Brain microvascular endothelial cell (primary cell): ENCODE results near the gene PRMT1.
A peak's percentile ranks its signal among the peaks of the same experiment; 100 is the strongest.
"Not testable (repeated sequence)": the region's sequence is repeated elsewhere in the genome, so short reads cannot be mapped to it uniquely, and the experiment has no call there.

Source experiments
- DNase-seq: peaks from one replicate; pipeline ENCODE4 v3.0.0-alpha.2; 2020
- H3K27ac ChIP-seq: fragments of 250-450 bp; sonication (Bioruptor Pico); 2 replicates; pipeline ENCODE4 v1.5.1; 2020; ENCODE audit warnings: mild to moderate bottlenecking, moderate library complexity
- H3K27me3 ChIP-seq: fragments of 250-450 bp; sonication (Bioruptor Pico); replicated peaks from 2 replicates; pipeline ENCODE4 v1.5.1; 2020; ENCODE audit warnings: mild to moderate bottlenecking
- H3K36me3 ChIP-seq: fragments of 250-450 bp; sonication (Bioruptor Pico); replicated peaks from 2 replicates; pipeline ENCODE4 v1.5.1; 2020; ENCODE audit warnings: mild to moderate bottlenecking
- H3K4me3 ChIP-seq: 2 replicates; pipeline ENCODE4 v1.5.1; 2011; ENCODE audit warnings: low read depth, mild to moderate bottlenecking, control low read depth, low read length, moderate library complexity
- CTCF ChIP-seq: IDR thresholded peaks from 2 replicates; pipeline ENCODE4 v1.5.1; 2011; ENCODE audit warnings: low read depth, mild to moderate bottlenecking, moderate library complexity, low read length, control low read depth, inconsistent platforms; ENCODE audit errors: missing control alignments
- in situ Hi-C: cut with HindIII; loops from 2 replicates; pipeline ENCODE4 v1.10.0; 2017; ENCODE audit warnings: low sequenced_read_pairs, low pct_ligation_motif_present

PRMT1 gene

GRCh38 chr19:49713236-49713845 is 36.3 kb downstream of the PRMT1 start:
- no peaks in the 10 kb centered on the region for H3K36me3 ChIP-seq
- in situ Hi-C loops, result no loop called here
- H3K27me3 ChIP-seq, result no peaks in the 10 kb centered on the region
- H3K4me3 ChIP-seq, result no peak overlapping the region
- no peak overlapping the region for H3K27ac ChIP-seq
- DNase-seq, result no peak
- TF ChIP-seq CTCF, result no peak

GRCh38 chr19:49716154-49716553 is 39.1 kb downstream of the PRMT1 start:
- H3K36me3 ChIP-seq, result no peaks in the 10 kb centered on the region
- in situ Hi-C loops, result no loop called here
- H3K27me3 ChIP-seq, result no peaks in the 10 kb centered on the region
- H3K27ac ChIP-seq, result no peak overlapping the region
- no peak for TF ChIP-seq CTCF
- no peak overlapping the region for H3K4me3 ChIP-seq
- no peak for DNase-seq

- no peaks in the 10 kb centered on the region for H3K36me3 ChIP-seq
- peak; percentile 24 for DNase-seq
These were observed 41.4 kb downstream of the PRMT1 start for GRCh38 chr19:49718511-49718910.

GRCh38 chr19:49718991-49719390 is 41.9 kb downstream of the PRMT1 start:
- TF ChIP-seq CTCF, result no peak
- no peak overlapping the region for H3K4me3 ChIP-seq
- in situ Hi-C loops, result no loop called here

More at GRCh38 chr19:49718511-49718910, 41.4 kb downstream of the PRMT1 start:
- no peak for TF ChIP-seq CTCF
- Histone ChIP-seq H3K27me3 (no peaks in the 10 kb centered on the region), H3K27ac (no peak overlapping the region), H3K4me3 (no peak overlapping the region)
- in situ Hi-C loops, result no loop called here

GRCh38 chr19:49719420-49719819 is 42.3 kb downstream of the PRMT1 start:
- H3K4me3 ChIP-seq, H3K27ac ChIP-seq, in situ Hi-C loops, DNase-seq, H3K27me3 ChIP-seq, H3K36me3 ChIP-seq: not testable (repeated sequence)

More at GRCh38 chr19:49718991-49719390, 41.9 kb downstream of the PRMT1 start:
- Histone ChIP-seq H3K36me3 (no peaks in the 10 kb centered on the region), H3K27me3 (no peaks in the 10 kb centered on the region), H3K27ac (no peak overlapping the region)
- DNase-seq, result no peak

GRCh38 chr19:49727217-49728030 is 50.4 kb downstream of the PRMT1 start:
- H3K4me3 ChIP-seq, result no peak overlapping the region
- no peak for DNase-seq
- no peaks in the 10 kb centered on the region for H3K36me3 ChIP-seq
- in situ Hi-C loops, result no loop called here
- H3K27me3 ChIP-seq, result no peaks in the 10 kb centered on the region
- no peak for TF ChIP-seq CTCF
- H3K27ac ChIP-seq, result no peak overlapping the region
